GM18508 (cell line): Measurements from ENCODE around the gene TSPO2.

Experiments
- ATAC-seq: cut with Tn5 transposase; IDR thresholded peaks from one replicate; pipeline ENCODE4 v1.9.1; 2021; ENCODE audit warnings: moderate number of reproducible peaks; ENCODE audit not compliant: insufficient read depth, unreplicated experiment

The TSPO2 gene

GRCh38 chr6:41073203-41073967 is 31.1 kb downstream of the TSPO2 start:
- peak; percentile 1 for ATAC-seq

- ATAC-seq: no peak
These were observed 31.9 kb downstream of the TSPO2 start for GRCh38 chr6:41073968-41074691.

- ATAC-seq: no peak
These were observed 32.6 kb downstream of the TSPO2 start for GRCh38 chr6:41074692-41075436.

- no peak for ATAC-seq
These were observed 33.7 kb downstream of the TSPO2 start for GRCh38 chr6:41075651-41076626.

- no peak for ATAC-seq
These were observed 35.3 kb downstream of the TSPO2 start for GRCh38 chr6:41077536-41077935.

- ATAC-seq: no peak
These were observed 35.8 kb downstream of the TSPO2 start for GRCh38 chr6:41078101-41078500.

- no peak for ATAC-seq
These were observed 36.8 kb downstream of the TSPO2 start for GRCh38 chr6:41079080-41079479.

GRCh38 chr6:41080621-41081020 is 38.4 kb downstream of the TSPO2 start:
- no peak for ATAC-seq

GRCh38 chr6:41083072-41083471 is 40.8 kb downstream of the TSPO2 start:
- ATAC-seq: no peak

- no peak for ATAC-seq
These were observed 42.9 kb downstream of the TSPO2 start for GRCh38 chr6:41085182-41085581.

GRCh38 chr6:41088451-41088850 is 46.2 kb downstream of the TSPO2 start:
- ATAC-seq: no peak

GRCh38 chr6:41090841-41091761 is 48.8 kb downstream of the TSPO2 start:
- no peak for ATAC-seq

GRCh38 chr6:41092421-41093140 is 50.3 kb downstream of the TSPO2 start:
- ATAC-seq: no peak

- ATAC-seq: no peak
These were observed 51.5 kb downstream of the TSPO2 start for GRCh38 chr6:41093729-41094128.
